Measurements from ENCODE around the gene SCLY.

The SCLY gene

DNA sequence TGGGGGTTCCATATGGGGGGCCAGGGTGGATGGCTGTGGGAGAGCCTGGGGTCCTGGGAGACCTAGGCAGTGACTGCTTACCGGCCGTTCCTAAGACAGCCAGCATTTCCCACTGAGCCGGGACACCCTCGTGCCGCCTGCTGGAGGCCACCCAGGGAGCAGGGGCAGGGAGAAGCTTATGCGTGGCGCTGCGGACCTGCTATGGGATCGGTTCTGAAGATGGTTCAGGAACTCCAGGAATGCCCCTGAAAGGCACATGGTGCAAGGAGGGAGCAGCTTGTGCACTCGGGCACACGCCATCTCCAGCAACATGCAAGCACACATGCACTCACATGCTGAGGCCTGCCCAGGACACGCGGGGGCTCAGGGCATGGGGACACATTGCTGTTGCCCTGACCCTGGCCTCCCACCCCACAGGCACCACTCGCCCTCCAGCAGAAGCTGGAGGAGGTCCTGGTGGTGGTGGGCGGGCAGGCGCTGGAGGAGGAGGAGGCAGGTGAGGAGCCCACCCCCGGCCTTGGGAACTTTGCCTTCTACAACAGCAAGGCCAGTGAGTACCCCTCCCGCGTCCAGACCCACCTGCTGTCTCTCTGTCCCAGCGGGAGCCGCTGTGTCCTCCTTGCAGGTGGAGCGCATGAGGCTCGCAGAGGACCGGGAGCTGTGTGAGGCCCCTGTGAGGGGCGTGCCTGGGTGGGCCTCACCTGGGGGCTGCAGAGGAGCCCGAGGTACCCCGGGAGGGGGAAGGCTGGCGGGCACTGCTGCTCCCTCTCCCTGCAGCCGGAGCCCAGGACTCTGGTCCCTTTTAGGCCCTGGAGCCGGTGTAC is 81.8 kb downstream of the SCLY start:
- no peak for DNase-seq

DNA sequence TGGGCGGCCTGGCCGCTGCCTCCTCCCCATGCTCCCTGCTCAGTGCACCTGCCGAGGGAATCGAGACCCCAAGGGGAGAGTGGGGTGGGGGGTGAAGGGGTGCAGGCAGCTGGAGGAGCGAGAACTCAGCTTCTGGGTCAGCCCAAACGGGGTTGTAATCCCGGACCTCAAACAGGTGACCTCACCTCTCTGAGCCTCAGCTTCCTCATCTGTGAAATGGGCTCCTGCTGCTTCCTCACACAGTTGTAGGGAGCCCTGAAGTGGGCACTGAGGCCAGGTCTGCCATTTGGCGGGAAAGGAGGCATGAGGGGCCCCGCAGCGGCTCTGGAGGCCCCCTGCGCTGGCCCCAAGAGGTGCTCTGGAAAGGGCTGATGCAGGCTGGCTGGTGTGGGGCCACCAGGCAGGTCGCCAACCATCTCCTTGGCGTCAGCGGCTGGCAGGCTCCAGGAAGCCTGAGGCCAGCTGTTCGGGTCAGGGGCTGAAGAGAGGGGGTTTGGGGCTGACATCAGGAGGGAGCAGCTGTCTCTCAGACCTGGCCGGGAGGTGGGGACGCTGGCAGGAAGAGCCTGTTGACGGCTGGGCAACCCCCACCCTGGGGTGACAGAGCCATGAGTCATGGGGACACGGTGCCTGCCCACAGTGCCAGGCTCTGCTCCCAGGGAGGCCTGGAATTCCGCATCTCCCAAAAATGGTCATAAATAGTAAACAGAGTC is 82.6 kb downstream of the SCLY start:
- peak; percentile 10 to 63 for DNase-seq

DNA sequence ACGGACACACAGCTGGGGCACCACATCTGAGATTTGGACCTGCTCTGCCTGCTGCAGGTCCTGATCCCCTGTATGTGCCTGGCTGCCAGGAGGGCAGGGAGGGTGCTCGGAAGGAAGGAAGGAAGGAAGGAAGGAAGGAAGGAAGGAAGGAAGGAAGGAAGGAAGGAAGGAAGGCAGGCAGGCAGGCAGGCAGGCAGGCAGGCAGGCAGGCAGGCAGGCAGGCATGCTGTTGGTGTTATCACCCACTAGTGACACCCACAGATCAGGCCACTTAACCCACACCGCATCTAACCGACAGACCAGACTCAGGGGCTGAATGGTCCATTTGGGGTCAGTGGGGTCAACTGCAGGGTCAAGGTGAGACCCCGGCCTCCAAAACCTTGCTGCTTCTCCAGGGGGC is 83.5 kb downstream of the SCLY start:
- DNase-seq, result no peak

DNA sequence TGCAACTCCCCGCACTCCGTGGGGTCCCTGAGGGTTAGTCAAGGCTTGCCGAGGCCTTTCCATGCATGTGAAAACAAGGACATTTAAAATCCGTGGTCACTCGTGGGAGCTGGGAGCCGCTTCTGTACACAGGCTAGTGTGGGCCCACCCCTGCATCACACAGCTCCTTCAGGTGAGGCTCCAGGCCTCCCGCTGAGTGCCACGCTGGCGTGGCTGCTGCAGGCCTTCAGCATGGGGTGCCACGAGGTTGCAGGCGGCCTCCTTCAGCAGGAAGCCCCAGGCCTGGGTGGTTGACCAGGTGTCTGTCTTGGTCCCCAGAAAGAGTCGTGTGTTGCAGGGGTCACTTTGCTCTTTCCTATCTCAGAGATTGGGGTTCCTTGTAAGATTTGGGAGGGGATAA is 84.2 kb downstream of the SCLY start:
- no peak for DNase-seq

DNA sequence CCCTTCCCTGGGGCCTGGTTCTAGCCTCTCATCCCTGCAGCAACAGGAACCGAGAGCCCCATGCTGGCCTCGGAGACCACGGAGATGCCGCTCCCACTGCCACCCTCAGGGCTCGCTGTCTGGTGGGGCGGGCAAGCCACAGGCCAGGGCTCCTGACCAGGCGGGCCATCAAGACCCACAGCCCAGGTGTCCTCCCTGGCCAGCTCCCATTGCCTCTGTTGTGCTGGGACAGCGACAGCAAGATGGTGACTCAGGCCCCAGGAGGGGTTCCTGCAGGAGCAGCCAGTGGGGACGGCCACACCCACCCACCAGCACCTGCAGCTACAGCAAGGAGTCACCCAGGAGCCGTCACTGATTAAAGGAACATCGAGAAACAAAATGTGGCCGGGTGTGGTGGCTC is 85.0 kb downstream of the SCLY start:
- no peak for DNase-seq

DNA sequence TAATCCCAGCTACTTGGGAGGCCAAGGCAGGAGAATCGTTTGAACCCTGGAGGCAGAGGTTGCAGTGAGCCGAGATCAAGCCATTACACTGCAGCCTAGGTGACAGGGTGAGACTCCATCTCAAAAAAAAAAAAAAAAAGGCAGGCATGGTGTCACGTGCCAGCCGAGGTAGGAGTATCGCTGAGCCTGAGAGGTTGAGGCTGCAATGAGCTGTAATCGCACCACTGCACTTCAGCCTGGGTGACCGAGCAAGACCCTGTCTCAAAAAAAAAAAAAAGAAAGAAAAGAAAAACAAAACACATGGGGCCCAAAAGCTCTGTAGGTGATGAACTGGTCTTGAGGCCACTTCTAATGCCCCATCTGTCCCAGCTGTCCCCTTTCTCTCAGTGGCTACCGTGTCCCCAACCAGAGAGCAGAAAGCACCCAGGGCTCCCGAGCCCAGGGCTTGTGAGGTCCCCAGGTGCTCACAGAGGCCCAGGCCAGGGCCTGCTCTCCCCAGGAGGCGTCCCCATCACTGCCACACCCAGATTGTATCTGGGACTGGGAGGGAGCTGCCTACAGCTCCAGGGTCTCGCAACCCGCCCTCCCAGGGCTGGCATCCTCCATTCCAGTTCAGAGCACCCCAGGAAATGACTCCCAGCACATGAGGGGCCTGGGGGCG is 86.2 kb downstream of the SCLY start:
- DNase-seq, result no peak

DNA sequence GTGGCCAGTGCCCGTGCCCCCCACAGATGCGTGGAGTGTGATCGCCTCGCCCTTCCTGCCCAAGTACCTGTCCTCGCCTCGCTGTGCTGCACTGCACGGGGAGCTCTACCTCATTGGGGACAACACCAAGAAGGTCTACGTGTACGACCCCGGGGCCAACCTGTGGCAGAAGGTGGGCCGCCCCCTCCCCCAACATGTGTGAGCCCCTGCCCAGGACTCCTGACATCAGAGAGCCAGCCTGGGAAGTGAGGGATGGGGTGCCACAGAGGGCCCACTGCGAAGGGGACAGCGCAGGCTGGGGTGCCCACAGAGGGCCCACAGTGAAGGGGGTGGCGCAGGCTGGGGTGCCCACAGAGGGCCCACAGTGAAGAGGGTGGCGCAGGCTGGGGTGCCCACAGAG is 88.2 kb downstream of the SCLY start:
- DNase-seq, result no peak
